K562 (cell line): ENCODE data around the gene TMEM132D. TPM values are rescaled to one million over a fixed set of nuclear protein-coding genes. Genes with fewer than 3 reads are reported as not detected.

Experiments used
- HDAC1 ChIP-seq, 2 experiments: fragments of 450-650 bp; IDR thresholded peaks; 2 replicates each; pipeline ENCODE4 v1.6.1; 2016 to 2017; ENCODE audit warnings: inconsistent platforms in 1 of 2, mild to moderate bottlenecking in 1 of 2, moderate library complexity in 1 of 2
- polyA plus RNA-seq, 8 experiments: library from polyadenylated mRNA; depleted of rRNA in 4 of 8; stranded (reverse) in 5 of 8; unstranded in 3 of 8; fragments of >200 nt; fragmentation: Nextera tagmentation in 2 of 8; fragmentation: Illumina TruSeq in 1 of 8; extraction: Ambion mirVana in 2 of 8; extraction: Trizol in 1 of 8; gene quantifications; 2 replicates each; pipeline versions ENCODE4 v1.2.1 to v1.2.3, GENCODE V29; 2011 to 2014; ENCODE audit warnings: inconsistent platforms in 1 of 8, missing spikeins in 1 of 8
- total RNA-seq, 7 experiments: library from RNA; depleted of rRNA in 6 of 7; stranded (reverse); fragments of >200 nt in 6 of 7; fragmentation: Illumina TruSeq in 2 of 7; extraction: Trizol in 2 of 7; gene quantifications; 2 replicates each; pipeline versions ENCODE4 v1.2.1 to v1.2.3, GENCODE V29; 2011 to 2021; ENCODE audit warnings: low replicate concordance in 1 of 7
- TF ChIP-seq, protein P1 (sequence below), 2 experiments: fragments of 450-650 bp in 1 of 2; sonication (generic) in 1 of 2; formaldehyde crosslinking in 1 of 2; IDR thresholded peaks; 2 replicates each; pipeline versions ENCODE4 v1.7.1 to v1.9.0; 2016 to 2022; ENCODE audit warnings: inconsistent platforms in 1 of 2, mild to moderate bottlenecking in 1 of 2, missing genetic modification reagents in 1 of 2

TMEM132D gene
- total and polyA plus RNA-seq, 9 of the 15 experiments (the other 6 are each of a cell fraction or from before 2014, with no cell fraction given), result not detected

DNA sequence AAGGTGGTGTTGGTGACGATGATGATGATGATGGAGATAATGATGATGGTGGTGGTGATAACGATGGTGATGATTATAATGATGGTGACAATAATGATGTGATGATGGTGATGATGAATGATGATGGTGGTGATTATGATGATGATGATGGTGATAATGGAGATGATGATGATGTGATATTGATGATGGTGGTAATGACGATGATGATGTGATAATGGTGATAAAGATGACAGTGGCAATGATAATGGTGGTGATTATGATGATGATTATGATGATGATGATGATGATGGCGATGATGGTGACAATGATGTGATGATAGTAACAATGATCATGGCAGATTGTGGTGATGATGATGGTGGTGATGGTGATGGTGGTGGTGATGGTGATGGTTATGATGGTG, 532.6 kb downstream of the TMEM132D start (continued):
- TF ChIP-seq, protein P1, sequence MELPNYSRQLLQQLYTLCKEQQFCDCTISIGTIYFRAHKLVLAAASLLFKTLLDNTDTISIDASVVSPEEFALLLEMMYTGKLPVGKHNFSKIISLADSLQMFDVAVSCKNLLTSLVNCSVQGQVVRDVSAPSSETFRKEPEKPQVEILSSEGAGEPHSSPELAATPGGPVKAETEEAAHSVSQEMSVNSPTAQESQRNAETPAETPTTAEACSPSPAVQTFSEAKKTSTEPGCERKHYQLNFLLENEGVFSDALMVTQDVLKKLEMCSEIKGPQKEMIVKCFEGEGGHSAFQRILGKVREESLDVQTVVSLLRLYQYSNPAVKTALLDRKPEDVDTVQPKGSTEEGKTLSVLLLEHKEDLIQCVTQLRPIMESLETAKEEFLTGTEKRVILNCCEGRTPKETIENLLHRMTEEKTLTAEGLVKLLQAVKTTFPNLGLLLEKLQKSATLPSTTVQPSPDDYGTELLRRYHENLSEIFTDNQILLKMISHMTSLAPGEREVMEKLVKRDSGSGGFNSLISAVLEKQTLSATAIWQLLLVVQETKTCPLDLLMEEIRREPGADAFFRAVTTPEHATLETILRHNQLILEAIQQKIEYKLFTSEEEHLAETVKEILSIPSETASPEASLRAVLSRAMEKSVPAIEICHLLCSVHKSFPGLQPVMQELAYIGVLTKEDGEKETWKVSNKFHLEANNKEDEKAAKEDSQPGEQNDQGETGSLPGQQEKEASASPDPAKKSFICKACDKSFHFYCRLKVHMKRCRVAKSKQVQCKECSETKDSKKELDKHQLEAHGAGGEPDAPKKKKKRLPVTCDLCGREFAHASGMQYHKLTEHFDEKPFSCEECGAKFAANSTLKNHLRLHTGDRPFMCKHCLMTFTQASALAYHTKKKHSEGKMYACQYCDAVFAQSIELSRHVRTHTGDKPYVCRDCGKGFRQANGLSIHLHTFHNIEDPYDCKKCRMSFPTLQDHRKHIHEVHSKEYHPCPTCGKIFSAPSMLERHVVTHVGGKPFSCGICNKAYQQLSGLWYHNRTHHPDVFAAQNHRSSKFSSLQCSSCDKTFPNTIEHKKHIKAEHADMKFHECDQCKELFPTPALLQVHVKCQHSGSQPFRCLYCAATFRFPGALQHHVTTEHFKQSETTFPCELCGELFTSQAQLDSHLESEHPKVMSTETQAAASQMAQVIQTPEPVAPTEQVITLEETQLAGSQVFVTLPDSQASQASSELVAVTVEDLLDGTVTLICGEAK (IDR thresholded peaks at IDR 0.05), result no peak
- TF ChIP-seq, protein P1 (CRISPR knock-in tag; IDR thresholded peaks at IDR 0.05), result no peak
- peak in 1 of 2 experiments; percentile 54; a peak in 1 of 4 replicates for TF ChIP-seq HDAC1 (IDR thresholded peaks at IDR 0.05)
